Cardiac atrium fibroblast (primary cell): ENCODE results near the gene NUDT4B. TPM values are rescaled to one million over a fixed set of nuclear protein-coding genes. Genes with fewer than 3 reads are reported as not detected.

Experiments
- total RNA-seq: library from RNA; depleted of rRNA; stranded (reverse); fragments of >200 nt; gene quantifications from 2 replicates; pipeline ENCODE4 v1.2.3, GENCODE V29; 2015

NUDT4B gene
- total RNA-seq, result 26.0 and 40.8 TPM in 2 replicates

DNA sequence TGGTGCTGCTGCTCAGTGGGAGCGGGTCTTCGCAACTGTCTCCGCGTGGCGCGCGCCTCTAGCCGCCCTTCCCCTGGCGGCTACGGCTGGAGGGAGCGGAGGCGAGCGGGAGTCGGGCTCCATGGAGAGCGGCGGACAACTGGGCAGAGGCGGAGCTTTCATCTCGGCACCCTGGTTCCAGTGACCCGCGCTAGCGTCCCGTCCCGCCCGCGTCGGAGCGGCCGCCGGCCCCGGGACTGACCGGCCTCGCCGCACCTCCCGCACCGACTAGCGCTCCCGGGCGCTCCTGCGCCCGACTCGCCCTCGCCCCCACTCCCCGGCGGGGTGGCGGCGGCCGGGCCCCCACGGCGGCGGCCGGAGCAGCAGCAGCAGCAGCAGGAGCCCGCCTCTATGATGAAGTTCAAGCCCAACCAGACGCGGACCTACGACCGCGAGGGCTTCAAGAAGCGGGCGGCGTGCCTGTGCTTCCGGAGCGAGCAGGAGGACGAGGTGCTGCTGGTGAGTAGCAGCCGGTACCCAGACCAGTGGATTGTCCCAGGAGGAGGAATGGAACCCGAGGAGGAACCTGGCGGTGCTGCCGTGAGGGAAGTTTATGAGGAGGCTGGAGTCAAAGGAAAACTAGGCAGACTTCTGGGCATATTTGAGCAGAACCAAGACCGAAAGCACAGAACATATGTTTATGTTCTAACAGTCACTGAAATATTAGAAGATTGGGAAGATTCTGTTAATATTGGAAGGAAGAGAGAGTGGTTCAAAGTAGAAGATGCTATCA lies at the start of gene NUDT4B:
NUDT4B (plus strand) TSS at position 212 of the 772 bp plus-strand sequence; CDS start at position 391, 179 bp downstream.

Other genes starting within 250 kb of the NUDT4B start
- 3.6 and 4.5 TPM in 2 replicates for gene NBPF14, start 152.8 kb upstream of the NUDT4B start, total RNA-seq
- gene PDE4DIP, start 95.7 kb downstream of the NUDT4B start, total RNA-seq, result 44.4 and 57.8 TPM in 2 replicates